KOPT-K1 (cell line): ENCODE results near the gene KAT6B.
A peak's percentile ranks its signal among the peaks of the same experiment; 100 is the strongest.

ENCODE experiments used
- H3K27ac ChIP-seq: fragments of 200-600 bp; sonication (generic); 2 replicates; pipeline ENCODE4 v1.5.1; 2016; ENCODE audit warnings: antibody characterized with exemption, mild to moderate bottlenecking, low read depth, low read length; ENCODE audit not compliant: poor library complexity, severe bottlenecking
- H3K36me3 ChIP-seq: fragments of 200-600 bp; sonication (generic); 2 replicates; pipeline ENCODE4 v1.5.1; 2017; ENCODE audit warnings: antibody characterized with exemption, mild to moderate bottlenecking, low read length, moderate library complexity; ENCODE audit not compliant: insufficient read depth
- H3K9me3 ChIP-seq: fragments of 200-600 bp; sonication (generic); 2 replicates; pipeline ENCODE4 v1.5.1; 2017; ENCODE audit warnings: antibody characterized with exemption, low read length, mild to moderate bottlenecking; ENCODE audit not compliant: insufficient read depth, poor library complexity, severe bottlenecking

KAT6B gene

DNA sequence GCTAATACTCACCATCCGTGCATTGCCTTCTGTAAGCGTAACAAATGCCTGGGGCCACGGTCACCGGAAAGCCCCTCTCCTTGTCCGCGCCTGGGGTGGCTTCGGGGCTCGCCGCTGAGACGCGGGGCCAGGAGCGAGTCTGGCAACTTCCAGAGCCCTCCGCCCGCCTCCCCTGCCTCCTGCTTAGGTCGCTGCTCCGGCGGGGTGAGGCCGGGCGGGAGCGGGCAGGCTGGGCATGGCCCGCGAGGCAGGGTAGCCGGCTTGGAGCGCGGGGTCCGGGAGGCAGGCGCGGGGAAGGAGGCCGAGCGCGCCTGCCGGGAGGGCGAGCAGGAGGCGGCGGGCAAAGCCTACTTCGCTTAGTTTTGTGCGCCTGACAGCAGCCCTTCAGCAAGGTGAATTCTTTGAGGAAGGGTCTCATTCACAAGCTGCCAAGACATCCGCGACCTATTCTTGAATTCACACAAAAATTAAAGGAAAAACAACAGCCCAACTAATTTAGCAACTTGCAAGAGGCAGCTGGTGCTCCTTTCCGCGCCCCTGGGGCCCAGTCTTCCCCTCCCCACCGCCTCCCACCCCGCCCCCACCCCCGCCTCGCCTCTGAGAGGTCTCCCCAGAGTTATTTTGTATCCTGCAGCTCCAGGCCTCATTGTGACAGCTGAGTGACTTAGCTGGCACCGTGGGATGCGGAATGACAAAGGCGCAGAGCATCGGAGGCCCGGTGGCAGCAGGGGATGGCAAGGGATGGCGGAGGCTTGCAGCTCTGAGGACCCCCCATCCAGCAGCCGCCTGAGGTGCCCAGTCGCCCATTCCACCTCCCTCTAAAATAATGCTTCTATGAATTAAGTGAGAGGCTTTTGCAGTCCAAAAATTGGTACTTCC is 12.8 kb upstream of the KAT6B start:
- no peak overlapping the region for H3K27ac ChIP-seq
- H3K9me3 ChIP-seq = no peaks in the 10 kb centered on the region

DNA sequence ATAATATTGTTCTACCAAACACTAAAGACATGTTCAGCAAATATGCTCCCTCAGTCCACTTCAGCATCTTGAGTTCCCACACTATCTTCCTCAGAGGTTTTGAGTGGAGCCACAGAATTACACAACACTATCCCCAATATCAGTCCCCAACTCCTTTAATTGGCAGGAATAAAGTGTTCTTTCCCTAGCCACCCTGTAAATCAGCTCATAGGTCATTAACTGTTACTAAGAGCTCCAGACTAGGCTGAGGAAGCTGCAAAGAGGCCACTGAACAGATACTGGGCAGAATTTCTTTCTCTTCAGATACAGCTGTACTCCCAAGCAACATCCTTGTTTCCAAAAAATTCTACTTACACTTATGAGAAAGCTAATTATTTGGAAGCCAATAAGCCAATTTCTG is 11.6 kb upstream of the KAT6B start:
- Histone ChIP-seq H3K9me3 (no peaks in the 10 kb centered on the region), H3K27ac (no peak overlapping the region), H3K36me3 (no peaks in the 10 kb centered on the region)

More for the DNA sequence above, 12.8 kb upstream of the KAT6B start:
- H3K36me3 ChIP-seq = no peaks in the 10 kb centered on the region

DNA sequence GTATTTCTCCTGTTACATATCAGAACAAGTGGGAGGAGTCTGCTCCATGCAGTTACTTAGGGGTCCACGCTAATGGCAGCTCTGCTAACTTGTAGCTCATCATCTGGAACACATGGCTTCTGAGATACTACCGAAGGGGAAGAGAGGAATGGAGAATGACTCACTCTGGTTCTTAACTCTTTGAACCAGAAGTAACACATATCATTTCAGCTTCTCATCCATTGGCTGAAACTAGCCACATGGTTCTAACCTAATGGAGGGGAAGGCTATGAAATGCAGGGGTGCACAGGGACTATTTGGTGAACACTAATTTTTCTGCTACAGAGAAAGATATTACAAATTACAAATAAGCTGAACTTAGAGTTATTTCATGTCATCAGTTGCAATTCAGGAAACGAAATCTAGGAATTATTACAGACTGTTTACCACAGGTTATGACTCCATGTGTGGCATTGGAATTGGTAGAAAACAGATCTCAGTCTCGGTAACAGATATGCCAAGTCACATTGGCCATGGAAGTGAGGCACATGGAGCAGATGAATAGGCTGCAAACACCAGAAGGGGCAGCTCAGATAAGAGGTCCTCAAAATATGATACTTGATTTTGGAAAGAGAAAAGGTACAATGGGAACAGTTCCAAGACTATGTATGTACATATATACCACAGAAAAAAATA is 9.4 kb upstream of the KAT6B start:
- no peaks in the 10 kb centered on the region for H3K36me3 ChIP-seq
- H3K9me3 ChIP-seq = no peaks in the 10 kb centered on the region
- no peak overlapping the region for H3K27ac ChIP-seq

DNA sequence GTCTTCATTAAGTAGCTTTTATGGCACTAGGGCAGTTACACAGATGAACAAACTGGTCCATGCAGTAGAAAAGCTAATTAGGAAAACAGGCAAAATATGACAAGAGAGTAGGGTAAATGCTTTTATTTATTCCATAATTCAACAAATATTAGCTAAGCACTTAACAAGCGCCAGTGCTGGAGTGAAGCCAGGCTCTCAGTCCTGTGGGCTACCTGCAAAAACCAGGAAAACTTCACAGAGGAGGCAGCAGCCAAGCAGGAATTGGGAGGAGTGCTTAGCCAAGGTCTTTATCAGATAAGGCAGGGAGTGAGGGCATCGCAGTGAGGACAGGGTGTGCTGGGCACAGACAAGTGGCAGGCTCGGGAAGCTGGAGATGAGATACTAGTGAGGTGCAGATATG is 4.9 kb upstream of the KAT6B start:
- H3K27ac ChIP-seq = no peak overlapping the region

DNA sequence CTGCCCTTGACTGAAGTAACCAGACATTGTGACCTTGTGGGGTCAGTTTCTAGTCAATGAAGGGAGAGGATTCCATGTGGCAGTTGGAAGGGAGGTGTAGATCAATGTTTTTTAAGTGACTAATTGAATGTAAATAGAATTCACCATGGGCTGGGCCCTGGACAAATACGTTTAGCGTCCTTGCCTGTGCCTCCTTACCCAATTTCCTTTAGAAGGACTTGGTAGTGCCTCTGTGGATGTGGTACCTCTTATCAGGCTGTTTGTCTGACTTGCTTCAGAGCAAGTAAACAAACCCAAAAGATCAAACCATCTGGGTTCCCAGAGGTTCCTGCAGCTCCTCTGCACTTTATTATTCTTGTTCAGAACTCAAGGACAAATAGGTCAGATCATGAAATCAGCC is 4.3 kb upstream of the KAT6B start:
- no peak overlapping the region for H3K27ac ChIP-seq
- H3K9me3 ChIP-seq = no peaks in the 10 kb centered on the region

More for the DNA sequence above, 4.9 kb upstream of the KAT6B start:
- Histone ChIP-seq H3K9me3 (no peaks in the 10 kb centered on the region), H3K36me3 (no peaks in the 10 kb centered on the region)

DNA sequence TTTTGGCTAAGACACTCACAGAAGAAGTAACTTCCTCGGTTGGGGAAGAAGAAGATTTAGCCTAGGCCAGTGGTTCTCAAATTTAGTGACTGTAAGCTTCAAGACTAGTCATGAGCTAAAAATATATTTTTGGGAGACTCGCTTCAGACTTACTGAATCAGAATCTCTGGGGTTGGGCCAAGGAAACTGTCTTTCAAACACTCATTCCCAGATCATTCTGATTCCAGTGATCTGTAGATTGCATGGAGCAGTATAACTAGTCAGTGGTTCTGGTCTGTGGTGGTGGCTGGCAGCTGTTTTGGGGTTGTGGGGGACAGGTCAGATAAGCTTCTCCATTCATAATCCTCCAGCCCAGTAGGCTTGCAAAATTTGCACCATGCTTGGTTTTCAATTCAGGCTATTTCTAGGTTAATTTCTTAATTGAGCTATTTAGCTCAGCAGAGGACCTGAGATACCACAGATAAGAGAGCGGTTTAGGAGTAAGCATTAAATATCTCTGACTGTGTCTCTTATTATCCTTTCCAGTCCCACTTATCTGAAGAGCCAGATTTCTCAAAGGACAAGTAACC is 3.8 kb upstream of the KAT6B start:
- H3K27ac ChIP-seq = no peak overlapping the region
- no peaks in the 10 kb centered on the region for H3K9me3 ChIP-seq
- H3K36me3 ChIP-seq = no peaks in the 10 kb centered on the region

More for the DNA sequence above, 4.3 kb upstream of the KAT6B start:
- no peaks in the 10 kb centered on the region for H3K36me3 ChIP-seq

DNA sequence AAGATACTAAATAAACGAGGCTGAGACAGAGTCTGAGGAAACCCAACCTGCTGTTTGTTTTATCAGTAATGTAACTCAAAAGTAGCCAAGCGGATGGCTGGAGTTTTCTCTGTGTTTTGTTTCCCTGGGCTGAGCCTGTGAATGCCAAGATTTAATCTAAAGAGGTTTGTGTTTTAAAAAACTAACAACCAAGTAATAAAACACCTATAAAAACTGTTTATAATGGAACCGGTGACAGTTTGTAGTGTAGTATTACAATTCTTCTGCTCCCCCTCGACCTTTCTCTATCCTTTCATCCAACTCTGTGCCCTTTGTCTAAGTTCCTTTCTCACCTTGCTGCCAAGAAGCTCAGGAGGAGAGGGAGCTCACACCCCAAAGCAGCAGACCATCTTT is 2.6 kb upstream of the KAT6B start:
- H3K36me3 ChIP-seq = no peaks in the 10 kb centered on the region
- H3K27ac ChIP-seq = peak overlapping the region; percentile 92
- no peaks in the 10 kb centered on the region for H3K9me3 ChIP-seq

DNA sequence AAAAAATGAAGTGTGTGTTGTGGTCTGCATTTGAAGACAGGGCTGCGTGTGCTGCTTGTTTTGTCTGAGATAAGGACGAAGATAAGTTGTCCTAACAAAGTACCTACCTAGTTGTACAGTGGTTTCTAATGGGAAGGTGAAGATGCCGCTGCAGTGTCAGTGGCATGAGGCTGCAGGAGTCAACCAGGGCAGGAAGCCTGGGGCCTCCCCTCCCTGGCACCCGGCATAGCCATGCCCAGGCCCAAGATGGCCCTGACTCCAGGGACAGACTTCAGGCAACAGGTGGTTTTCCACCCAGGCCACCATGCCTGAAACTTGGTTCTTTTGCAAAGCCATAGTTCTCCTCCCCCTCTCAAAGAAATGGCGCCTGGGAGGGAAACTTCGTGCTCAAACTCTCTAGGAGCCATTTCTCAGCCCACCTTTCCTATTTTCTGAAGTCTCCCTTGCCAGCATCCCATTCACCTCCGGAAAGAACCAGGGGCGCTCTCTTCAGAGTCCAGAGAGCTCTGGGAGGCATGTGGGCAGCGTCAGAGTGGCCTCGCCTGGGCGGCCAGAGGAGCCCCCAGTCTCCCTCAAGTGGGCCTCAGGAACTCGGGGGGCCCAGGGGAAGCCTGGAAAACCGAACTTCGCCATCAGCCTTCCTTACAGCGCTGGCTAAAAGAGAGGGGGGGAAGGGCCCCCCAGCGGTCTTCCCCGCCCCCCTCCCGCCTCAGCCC is 2.1 kb upstream of the KAT6B start:
- Histone ChIP-seq H3K27ac (peak overlapping the region; percentile 92), H3K9me3 (no peaks in the 10 kb centered on the region), H3K36me3 (no peaks in the 10 kb centered on the region)

DNA sequence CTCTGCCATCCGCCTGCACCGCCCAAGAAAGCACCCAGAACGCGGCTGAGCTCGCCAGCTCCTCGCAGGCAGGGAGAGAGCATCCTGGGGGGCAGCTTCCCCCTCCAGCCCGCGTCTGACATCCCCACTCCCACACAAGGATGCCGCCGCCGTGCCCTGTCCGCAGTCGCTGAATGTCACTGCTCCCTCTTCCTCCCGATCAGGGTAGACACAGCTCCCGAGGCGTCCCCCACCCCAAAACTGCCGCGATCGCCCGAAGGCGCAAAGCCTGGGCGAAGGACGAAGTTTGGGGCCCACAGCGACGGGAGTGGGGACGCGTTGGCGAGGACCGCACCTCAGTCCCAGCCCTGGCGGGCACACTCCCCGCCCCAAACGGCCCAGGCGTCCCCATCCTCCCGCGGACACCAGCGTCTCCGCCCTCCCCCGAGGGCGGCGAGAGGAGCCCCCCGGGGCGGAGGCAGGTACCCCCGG is 1.5 kb upstream of the KAT6B start:
- H3K27ac ChIP-seq = peak overlapping the region; percentile 92
- H3K36me3 ChIP-seq = no peaks in the 10 kb centered on the region

DNA sequence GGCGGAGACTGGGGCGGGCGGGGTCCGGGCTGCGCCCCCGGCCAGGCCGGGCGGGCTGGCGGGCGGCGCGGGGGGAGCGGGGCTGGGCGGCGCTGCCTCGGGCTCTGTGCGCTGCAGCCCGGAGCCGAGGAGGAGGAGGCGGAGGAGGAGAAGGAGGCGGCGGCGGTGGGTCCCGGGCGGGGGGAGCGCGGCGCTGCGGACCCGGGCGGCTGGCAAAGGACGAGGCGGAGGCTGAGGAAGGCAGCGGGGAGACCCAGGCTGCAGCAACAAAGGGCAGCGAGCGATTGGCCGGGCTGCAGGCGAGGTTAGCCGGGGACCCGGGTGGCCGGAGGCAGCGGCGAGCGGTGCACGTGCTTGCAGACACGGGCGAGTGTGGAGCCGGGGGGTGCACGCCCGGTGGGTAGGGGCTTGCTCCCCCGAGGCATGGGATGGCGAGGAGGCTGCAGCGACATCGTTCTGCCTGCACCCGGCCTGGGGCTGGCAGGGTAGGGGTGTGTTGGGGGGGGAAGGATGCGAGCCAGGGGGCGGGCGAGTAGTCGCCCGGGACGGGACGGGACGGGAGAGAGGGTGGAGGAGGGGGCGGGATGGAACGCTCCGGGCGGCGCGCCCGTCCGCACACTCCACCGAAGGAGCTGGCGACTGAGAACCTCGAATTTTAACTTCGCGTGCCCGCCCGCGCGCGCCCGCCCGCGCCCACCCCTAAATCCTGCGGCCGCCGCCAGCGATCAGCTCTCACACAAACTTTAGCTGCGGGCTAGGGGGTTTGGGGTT is 844 bp upstream of the KAT6B start:
- Histone ChIP-seq H3K9me3 (no peaks in the 10 kb centered on the region), H3K36me3 (no peaks in the 10 kb centered on the region), H3K27ac (peak overlapping the region; percentile 92)

More for the DNA sequence above, 1.5 kb upstream of the KAT6B start:
- H3K9me3 ChIP-seq = no peaks in the 10 kb centered on the region

DNA sequence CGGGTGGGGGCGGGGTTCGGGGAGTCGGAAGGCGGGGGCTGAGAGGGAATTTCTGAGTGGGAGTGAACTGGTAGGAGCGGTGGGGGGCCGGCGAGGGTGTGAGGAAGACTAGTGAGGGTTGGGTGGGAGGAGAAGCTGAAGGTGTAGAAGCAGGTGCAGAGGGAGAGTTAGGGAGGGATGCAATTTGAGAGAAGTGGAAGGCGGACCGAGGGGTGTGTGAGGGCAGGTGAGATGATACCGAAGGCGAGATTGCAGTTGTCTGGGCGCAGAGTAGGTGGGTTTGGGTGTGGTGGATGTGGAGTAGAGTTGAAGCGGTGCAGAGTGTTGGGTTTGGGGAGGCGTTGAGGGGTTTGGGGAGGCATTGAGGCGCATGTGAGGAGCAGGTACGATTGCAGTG is 643 bp downstream of the KAT6B start:
- Histone ChIP-seq H3K9me3 (no peaks in the 10 kb centered on the region), H3K36me3 (no peaks in the 10 kb centered on the region), H3K27ac (peak overlapping the region; percentile 61)

DNA sequence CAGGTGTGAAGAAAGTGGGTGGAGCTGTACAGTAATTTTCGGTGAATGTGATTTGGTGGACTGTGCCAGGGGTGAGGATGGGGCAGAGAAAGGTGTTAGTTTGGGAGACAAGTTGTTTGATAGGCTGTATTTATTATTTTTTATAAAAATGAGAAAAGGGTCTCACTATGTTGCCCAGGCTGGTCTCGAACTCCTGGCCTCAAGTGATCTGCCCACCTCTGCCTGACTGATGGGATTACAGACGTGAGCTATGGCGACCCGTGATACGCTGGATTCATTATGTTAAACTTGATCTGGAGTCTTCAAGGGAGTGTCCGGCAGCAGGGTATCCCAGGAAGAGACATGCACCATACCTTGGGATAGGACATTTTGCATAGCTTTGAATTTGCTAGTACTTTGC is 1.3 kb downstream of the KAT6B start:
- no peaks in the 10 kb centered on the region for H3K9me3 ChIP-seq
- H3K27ac ChIP-seq = peak overlapping the region; percentile 61

DNA sequence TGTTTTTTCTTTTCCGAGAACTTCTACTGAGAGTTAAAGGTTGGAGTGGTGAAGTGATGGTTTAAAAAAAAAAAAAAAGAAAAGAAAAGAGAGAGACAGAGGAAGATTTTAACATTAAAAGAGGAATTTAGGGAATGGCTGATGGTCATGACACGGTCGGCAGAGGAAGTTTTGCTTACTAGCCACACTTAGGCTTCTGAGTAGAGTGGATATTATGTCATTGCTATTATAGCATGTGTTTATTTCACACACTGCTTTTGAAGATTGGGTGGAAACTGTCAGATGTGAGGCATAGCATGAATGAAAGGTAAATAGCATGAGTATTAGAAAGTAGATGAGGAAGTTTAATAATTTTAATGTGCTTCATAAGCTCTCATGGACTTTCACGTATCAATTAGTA is 2.5 kb downstream of the KAT6B start:
- no peaks in the 10 kb centered on the region for H3K36me3 ChIP-seq
- H3K27ac ChIP-seq = no peak overlapping the region
- no peaks in the 10 kb centered on the region for H3K9me3 ChIP-seq

More for the DNA sequence above, 1.3 kb downstream of the KAT6B start:
- H3K36me3 ChIP-seq = no peaks in the 10 kb centered on the region

DNA sequence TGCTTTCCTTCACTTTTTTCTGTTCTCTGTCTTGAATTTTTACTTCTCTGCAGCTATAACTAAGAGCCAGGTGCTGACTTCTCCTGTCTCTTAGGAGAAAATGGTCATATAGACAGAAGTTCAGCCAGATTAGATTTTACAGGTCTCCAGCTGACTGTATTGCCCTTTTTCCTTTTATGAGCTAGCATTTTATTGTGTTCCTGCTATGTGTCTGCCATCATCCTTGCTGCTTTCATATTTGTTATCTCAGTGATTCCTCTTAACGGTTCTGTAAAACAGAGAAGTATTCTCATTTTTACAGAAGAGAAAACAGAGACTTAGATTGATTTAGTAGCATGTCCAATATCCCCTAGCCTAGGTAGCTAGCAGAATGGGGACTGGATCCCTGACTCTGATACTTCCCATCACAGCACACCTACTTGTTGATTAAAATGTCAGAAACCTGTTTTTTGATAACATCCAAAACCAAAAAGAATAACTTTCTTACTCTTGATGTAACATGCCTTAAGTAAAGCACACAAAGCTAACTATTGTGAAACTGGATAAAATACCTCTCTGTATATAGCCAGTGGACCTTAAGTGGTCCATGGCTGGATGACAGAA is 5.2 kb downstream of the KAT6B start:
- H3K27ac ChIP-seq = no peak overlapping the region
- H3K36me3 ChIP-seq = peaks cover 11% of the 10 kb centered on the region; the same call in 1 of the 2 replicates
- H3K9me3 ChIP-seq = no peaks in the 10 kb centered on the region
